CD4-positive, alpha-beta memory T cell (primary cell): ENCODE data around the gene QPRT. TPM values are rescaled to one million over a fixed set of nuclear protein-coding genes. Genes with fewer than 3 reads are reported as not detected.
"Not testable (repeated sequence)": the region's sequence is repeated elsewhere in the genome, so short reads cannot be mapped to it uniquely, and the experiment has no call there.

Experiments
- CTCF ChIA-PET: fragments of 350-600 bp; sonication (Branson Sonifier 250); formaldehyde crosslinking; loops from one replicate; lab custom pipeline; 2021; ENCODE audit warnings: inconsistent platforms; ENCODE audit not compliant: partially characterized antibody; lab: Charles Lee
- POLR2A ChIA-PET: fragments of 350-600 bp; sonication (Branson Sonifier 250); formaldehyde crosslinking; loops from one replicate; lab custom pipeline; 2021; ENCODE audit not compliant: partially characterized antibody; lab: Charles Lee
- DNase-seq, 5 donors: peaks; one replicate each; pipeline versions ENCODE4 v3.0.0 to v3.0.0-alpha.2; 2020 to 2022; ENCODE audit warnings: mixed read lengths in 1 of 5
- H3K27ac ChIP-seq: one replicate; pipeline ENCODE4 v1.7.0; 2013; ENCODE audit warnings: low read depth, low read length
- H3K27me3 ChIP-seq: 2 replicates; pipeline ENCODE4 v1.7.0; 2013; ENCODE audit warnings: mild to moderate bottlenecking, low read length, moderate library complexity; ENCODE audit not compliant: insufficient read depth
- H3K36me3 ChIP-seq: 2 replicates; pipeline ENCODE4 v1.7.0; 2013; ENCODE audit warnings: mild to moderate bottlenecking, low read length, moderate library complexity; ENCODE audit not compliant: insufficient read depth
- H3K4me1 ChIP-seq: 2 replicates; pipeline ENCODE4 v1.7.0; 2013; ENCODE audit warnings: mild to moderate bottlenecking, low read length, moderate library complexity; ENCODE audit not compliant: insufficient read depth
- H3K4me3 ChIP-seq, 2 donors: one replicate each; pipeline ENCODE4 v1.7.0; 2013; ENCODE audit warnings: low read length in 2 of 2, mild to moderate bottlenecking in 1 of 2
- H3K9me3 ChIP-seq, 2 donors: one replicate each; pipeline ENCODE4 v1.7.0; 2013; ENCODE audit warnings: low read length in 2 of 2, control low read depth in 1 of 2; ENCODE audit not compliant: control insufficient read depth in 1 of 2
- H3K27ac Mint-ChIP-seq, 7 donors: one replicate each; pipeline ENCODE4 v1.8.0; 2020 to 2021; ENCODE audit warnings: mixed read lengths in 7 of 7, mild to moderate bottlenecking in 6 of 7, inconsistent platforms in 3 of 7, moderate library complexity in 3 of 7
- H3K27me3 Mint-ChIP-seq, 2 donors: one replicate each; pipeline ENCODE4 v1.8.0; 2020 to 2021; ENCODE audit warnings: mixed read lengths in 2 of 2
- H3K36me3 Mint-ChIP-seq, 2 donors: one replicate each; pipeline ENCODE4 v1.8.0; 2020 to 2021; ENCODE audit warnings: mixed read lengths in 2 of 2, inconsistent platforms in 1 of 2, mild to moderate bottlenecking in 1 of 2
- H3K4me1 Mint-ChIP-seq, 4 donors: one replicate each; pipeline ENCODE4 v1.8.0; 2020 to 2021; ENCODE audit warnings: mixed read lengths in 4 of 4, mild to moderate bottlenecking in 1 of 4
- H3K4me3 Mint-ChIP-seq, 8 donors: one replicate each; pipeline ENCODE4 v1.8.0; 2020 to 2021; ENCODE audit warnings: mixed read lengths in 8 of 8, mild to moderate bottlenecking in 7 of 8, moderate library complexity in 6 of 8, inconsistent platforms in 3 of 8
- H3K9me3 Mint-ChIP-seq, 8 donors: one replicate each; pipeline ENCODE4 v1.8.0; 2020 to 2021; ENCODE audit warnings: mixed read lengths in 8 of 8, mild to moderate bottlenecking in 5 of 8, inconsistent platforms in 3 of 8, moderate library complexity in 1 of 8
- intact Hi-C: fragments of 100-400 bp; cut with micrococcal nuclease; formaldehyde crosslinking; loops from one replicate; pipeline ENCODE4 v1.15.1; 2023
- polyA plus RNA-seq, 2 donors: library from polyadenylated mRNA; unstranded; fragments of 300-500 nt; fragmentation: Illumina TruSeq; gene quantifications; one replicate each; pipeline ENCODE4 v1.2.3, GENCODE V29; 2021
- total RNA-seq, 2 experiments: library from RNA; stranded (reverse); gene quantifications; one replicate each; pipeline ENCODE4 v1.2.3, GENCODE V29; 2021

QPRT gene
- total and polyA plus RNA-seq, 4 experiments from 2014 or later, result 0.53 to 1.1 (median 0.84) TPM

DNA sequence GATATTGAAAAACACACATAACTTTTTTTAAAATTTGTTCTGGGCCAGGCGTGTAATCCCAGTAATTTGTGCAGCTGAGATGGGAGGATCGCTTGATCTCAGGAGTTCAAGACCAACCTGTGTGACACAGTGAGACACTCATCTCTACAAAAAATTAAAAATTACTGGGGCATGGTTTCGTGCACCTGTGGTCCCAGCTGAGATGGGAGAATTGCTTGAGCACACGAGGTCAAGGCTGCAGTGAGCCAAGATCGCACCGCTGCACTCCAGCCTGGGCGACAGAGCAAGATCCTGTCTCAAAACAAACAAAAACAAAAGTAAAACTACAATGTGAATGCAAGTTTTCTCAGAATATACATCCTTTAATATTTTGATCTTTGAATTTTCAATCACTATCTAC, 51.7 kb downstream of the QPRT start:
- Histone ChIP-seq H3K27ac (no peak overlapping the region), H3K9me3 (no peaks in the 10 kb centered on the region), H3K4me3 (no peak overlapping the region), H3K4me1 (peaks cover 16% of the 10 kb centered on the region), H3K27me3 (no peaks in the 10 kb centered on the region), H3K36me3 (no peaks in the 10 kb centered on the region)
- intact Hi-C loops, result no loop called here
- POLR2A ChIA-PET, result interaction anchor here (0.8 to 8.2 kb wide), 5 partner anchors 15 to 77 kb away, joined by 3 to 91 read pairs (median 5); partner anchors contain the start of gene C16orf54
- peak overlapping the region in 3 of 8 donors; percentile 7 to 43 (median 24) for H3K4me3 Mint-ChIP-seq
- DNase-seq, result no peak
- H3K9me3 Mint-ChIP-seq, result peaks cover 0 to 6% (median 2%) of the 10 kb centered on the region in 8 donors
- H3K27ac Mint-ChIP-seq, result peak overlapping the region in 2 of 7 donors; percentile 41 to 75
- CTCF ChIA-PET, result interaction anchor here (0.6 to 9.0 kb wide), 15 partner anchors 8 to 118 kb away, joined by 3 to 53 read pairs (median 6); partner anchors contain the start of gene KIF22
- H3K36me3 Mint-ChIP-seq, result peaks cover 3 to 4% of the 10 kb centered on the region in 2 donors
- H3K27me3 Mint-ChIP-seq, result no peaks in the 10 kb centered on the region
- peaks cover 19 to 40% (median 26%) of the 10 kb centered on the region in 4 donors for H3K4me1 Mint-ChIP-seq

- H3K4me3 ChIP-seq, H3K36me3 ChIP-seq, H3K9me3 ChIP-seq, intact Hi-C loops, H3K27me3 ChIP-seq, H3K9me3 Mint-ChIP-seq, H3K36me3 Mint-ChIP-seq, H3K27me3 Mint-ChIP-seq, H3K27ac ChIP-seq: not testable (repeated sequence)
- Mint-ChIP-seq H3K27ac (peak overlapping the region in 6 of 7 donors; percentile 57 to 94 (median 80)), H3K4me1 (peaks cover 26 to 53% (median 38%) of the 10 kb centered on the region in 4 donors), H3K4me3 (peak overlapping the region in 3 of 8 donors; percentile 11 to 63 (median 50))
- ChIA-PET CTCF (interaction anchor here (1.0 to 9.0 kb wide), 10 partner anchors 9 to 117 kb away, joined by 3 to 53 read pairs (median 3); partner anchors contain the start of gene KIF22), POLR2A (interaction anchor here (0.8 to 8.2 kb wide), 12 partner anchors 9 to 75 kb away, joined by 3 to 91 read pairs (median 4); partner anchors contain the start of genes C16orf54 and KIF22)
- DNase-seq, result peak in 1 of 5 donors; percentile 20
- H3K4me1 ChIP-seq, result peaks cover 29% of the 10 kb centered on the region
Observed at GRCh38 chr16:29731768-29732601, 53.0 kb downstream of the QPRT start.

GRCh38 chr16:29734786-29735185, 55.8 kb downstream of the QPRT start:
- H3K4me1 ChIP-seq, result peaks cover 53% of the 10 kb centered on the region
- intact Hi-C loops, result no loop called here
- H3K9me3 Mint-ChIP-seq, result peaks cover 0 to 6% (median 2%) of the 10 kb centered on the region in 8 donors
- POLR2A ChIA-PET, result interaction anchor here (0.7 to 8.2 kb wide), 8 partner anchors 11 to 73 kb away, joined by 3 to 91 read pairs (median 6); partner anchors contain the start of genes C16orf54 and KIF22
- H3K27me3 ChIP-seq, result no peaks in the 10 kb centered on the region
- peaks cover 40 to 70% (median 56%) of the 10 kb centered on the region in 4 donors for H3K4me1 Mint-ChIP-seq
- H3K36me3 Mint-ChIP-seq, result peaks cover 10 to 13% of the 10 kb centered on the region in 2 donors
- no peak for DNase-seq
- no peak overlapping the region for H3K27ac ChIP-seq
- no peak overlapping the region for H3K4me3 ChIP-seq
- peak overlapping the region in 4 of 7 donors; percentile 58 to 86 (median 77) for H3K27ac Mint-ChIP-seq
- H3K4me3 Mint-ChIP-seq, result peak overlapping the region in 2 of 8 donors; percentile 6 to 71
- H3K27me3 Mint-ChIP-seq, result no peaks in the 10 kb centered on the region
- H3K36me3 ChIP-seq, result no peaks in the 10 kb centered on the region
- CTCF ChIA-PET, result interaction anchor here (0.6 to 9.0 kb wide), 4 partner anchors 11 to 917 kb away, joined by 3 to 53 read pairs (median 3); no protein-coding TSS in a partner anchor
- no peaks in the 10 kb centered on the region for H3K9me3 ChIP-seq

DNA sequence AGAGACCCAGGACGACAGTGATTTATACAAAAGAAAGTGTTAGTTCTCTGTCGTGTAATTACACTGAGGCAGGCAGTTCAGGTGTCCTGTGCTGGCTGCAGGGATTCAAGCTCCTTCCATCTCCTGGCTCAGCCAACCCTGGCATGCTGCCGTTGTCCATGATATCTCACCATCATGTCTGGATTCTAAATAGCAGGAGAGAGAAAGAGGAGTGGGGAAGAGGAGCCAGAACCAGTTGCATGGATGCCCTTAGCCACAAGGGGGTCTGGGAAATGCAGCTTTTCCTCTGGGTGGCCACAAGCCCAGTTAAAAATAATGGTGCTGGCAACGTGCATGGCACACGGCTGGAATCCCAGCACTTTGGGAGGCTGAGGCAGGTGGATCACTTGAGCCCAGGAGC, 57.1 kb downstream of the QPRT start:
- no peak overlapping the region for H3K27ac ChIP-seq
- POLR2A ChIA-PET, result interaction anchor here (0.8 to 8.2 kb wide), 8 partner anchors 10 to 80 kb away, joined by 3 to 91 read pairs (median 8); partner anchors contain the start of genes C16orf54, KIF22 and PAGR1
- H3K36me3 Mint-ChIP-seq, result peaks cover 19 to 24% of the 10 kb centered on the region in 2 donors

DNA sequence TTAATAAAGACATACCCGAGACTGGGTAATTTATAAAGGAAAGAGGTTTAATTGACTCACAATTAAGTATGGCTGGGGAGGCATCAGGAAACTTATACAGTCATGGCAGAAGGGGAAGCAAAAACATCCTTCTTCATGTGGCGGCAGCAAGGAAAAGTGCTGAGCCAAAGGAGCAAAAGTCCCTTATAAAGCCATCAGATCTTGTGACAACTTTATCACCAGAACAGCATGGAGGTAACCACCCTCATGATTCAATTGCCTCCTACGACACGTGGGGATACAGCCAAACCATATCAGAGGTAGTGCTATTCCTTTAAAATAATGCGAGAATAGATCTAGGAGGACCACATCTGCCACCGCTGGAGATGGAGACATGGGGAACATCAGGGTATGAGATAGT, 57.8 kb downstream of the QPRT start:
- Mint-ChIP-seq H3K9me3 (peaks cover 0 to 6% (median 3%) of the 10 kb centered on the region in 8 donors), H3K27me3 (no peaks in the 10 kb centered on the region), H3K4me3 (peak overlapping the region in 4 of 8 donors; percentile 18 to 62 (median 40)), H3K27ac (peak overlapping the region; percentile 74 to 100 (median 77)), H3K4me1 (peaks cover 55 to 84% (median 69%) of the 10 kb centered on the region in 4 donors), H3K36me3 (peaks cover 26 to 30% of the 10 kb centered on the region in 2 donors)
- Histone ChIP-seq H3K36me3 (peaks cover 3% of the 10 kb centered on the region), H3K27ac (no peak overlapping the region), H3K4me1 (peaks cover 71% of the 10 kb centered on the region), H3K9me3 (no peaks in the 10 kb centered on the region), H3K27me3 (no peaks in the 10 kb centered on the region), H3K4me3 (no peak overlapping the region)
- DNase-seq, result no peak
- ChIA-PET CTCF (interaction anchor here (1.2 to 1.3 kb wide), 3 partner anchors 8 to 47 kb away, joined by 3 to 4 read pairs (median 3); no protein-coding TSS in a partner anchor), POLR2A (interaction anchor here (1.9 to 8.2 kb wide), 4 partner anchors 9 to 54 kb away, joined by 8 to 91 read pairs (median 74); partner anchors contain the start of genes C16orf54 and KIF22)
- intact Hi-C loops, result no loop called here

More for the DNA sequence above, 57.1 kb downstream of the QPRT start:
- peak overlapping the region in 1 of 8 donors; percentile 6 for H3K4me3 Mint-ChIP-seq
- Histone ChIP-seq H3K36me3 (no peaks in the 10 kb centered on the region), H3K9me3 (no peaks in the 10 kb centered on the region), H3K4me3 (no peak overlapping the region), H3K4me1 (peaks cover 66% of the 10 kb centered on the region), H3K27me3 (no peaks in the 10 kb centered on the region)
- H3K27me3 Mint-ChIP-seq, result no peaks in the 10 kb centered on the region
- intact Hi-C loops, result no loop called here
- CTCF ChIA-PET, result interaction anchor here (1.2 to 1.3 kb wide), 3 partner anchors 8 to 48 kb away, joined by 3 to 4 read pairs (median 3); no protein-coding TSS in a partner anchor
- peaks cover 0 to 6% (median 3%) of the 10 kb centered on the region in 8 donors for H3K9me3 Mint-ChIP-seq
- peaks cover 51 to 80% (median 64%) of the 10 kb centered on the region in 4 donors for H3K4me1 Mint-ChIP-seq
- no peak for DNase-seq
- H3K27ac Mint-ChIP-seq, result peak overlapping the region in 5 of 7 donors; percentile 47 to 90 (median 88)

- no peak for DNase-seq
- Histone ChIP-seq H3K4me3 (no peak overlapping the region), H3K27ac (peak overlapping the region; percentile 62), H3K4me1 (peaks cover 73% of the 10 kb centered on the region), H3K27me3 (no peaks in the 10 kb centered on the region), H3K9me3 (no peaks in the 10 kb centered on the region), H3K36me3 (peaks cover 12% of the 10 kb centered on the region)
- peaks cover 0 to 3% (median 0%) of the 10 kb centered on the region in 8 donors for H3K9me3 Mint-ChIP-seq
- ChIA-PET CTCF (interaction anchor here (1.5 to 2.3 kb wide), 5 partner anchors 37 to 70 kb away, joined by 3 to 32 read pairs (median 19); partner anchors contain the start of gene KIF22), POLR2A (interaction anchor here (1.6 to 5.6 kb wide), 9 partner anchors 9 to 78 kb away, joined by 8 to 84 read pairs (median 21); partner anchors contain the start of genes C16orf54, KIF22 and PAGR1)
- H3K27ac Mint-ChIP-seq, result peak overlapping the region; percentile 90 to 100 (median 94)
- H3K36me3 Mint-ChIP-seq, result peaks cover 33 to 36% of the 10 kb centered on the region in 2 donors
- peak overlapping the region in 7 of 8 donors; percentile 57 to 73 (median 69) for H3K4me3 Mint-ChIP-seq
- intact Hi-C loops, result loop anchor here (1.0 to 2.0 kb wide), 4 partner anchors 9 to 79 kb away; partner anchors contain the start of gene PAGR1
- peaks cover 58 to 89% (median 70%) of the 10 kb centered on the region in 4 donors for H3K4me1 Mint-ChIP-seq
- H3K27me3 Mint-ChIP-seq, result no peaks in the 10 kb centered on the region
Observed at GRCh38 chr16:29737713-29738112, 58.7 kb downstream of the QPRT start.
